Common myeloid progenitor, CD34-positive (primary cell): ENCODE measurements around the gene CELA3B.

Experiments
- CTCF ChIA-PET: fragments of 350-600 bp; sonication (Branson Sonifier 250); formaldehyde crosslinking; loops from one replicate; lab custom pipeline; 2021; ENCODE audit warnings: antibody characterized with exemption; lab: Charles Lee
- POLR2A ChIA-PET: fragments of 350-600 bp; sonication (Branson Sonifier 250); formaldehyde crosslinking; loops from one replicate; lab custom pipeline; 2021; ENCODE audit warnings: antibody characterized with exemption; lab: Charles Lee
- DNase-seq, 3 donors: peaks; one replicate each; pipeline versions ENCODE4 v3.0.0 to v3.0.0-alpha.2; 2013
- H3K27ac ChIP-seq, 2 experiments: 1 replicate in 1 of 2; 2 replicates in 1 of 2; pipeline ENCODE4 v1.7.0; 2013; ENCODE audit warnings: inconsistent platforms in 2 of 2, low read length in 2 of 2, mild to moderate bottlenecking in 2 of 2, low read depth in 1 of 2, moderate library complexity in 1 of 2; ENCODE audit not compliant: severe bottlenecking in 2 of 2, insufficient read depth in 1 of 2, poor library complexity in 1 of 2
- H3K27me3 ChIP-seq, 5 experiments: replicated peaks in 2 of 5; 1 replicate in 3 of 5; 2 replicates in 2 of 5; pipeline versions ENCODE4 v1.6.1 to v1.7.0; 2013; ENCODE audit warnings: low read length in 4 of 5, mild to moderate bottlenecking in 2 of 5, moderate library complexity in 2 of 5, inconsistent platforms in 1 of 5; ENCODE audit not compliant: insufficient read depth in 5 of 5, control insufficient read depth in 4 of 5
- H3K36me3 ChIP-seq, 4 experiments: 1 replicate in 2 of 4; 2 replicates in 2 of 4; pipeline versions ENCODE4 v1.6.1 to v1.7.0; 2013; ENCODE audit warnings: low read length in 3 of 4, control low read depth in 1 of 4, mild to moderate bottlenecking in 1 of 4; ENCODE audit not compliant: control insufficient read depth in 4 of 4, insufficient read depth in 4 of 4
- H3K4me1 ChIP-seq, 4 experiments: 1 replicate in 3 of 4; 2 replicates in 1 of 4; pipeline versions ENCODE4 v1.6.1 to v1.7.1; 2013; ENCODE audit warnings: low read length in 3 of 4, mild to moderate bottlenecking in 3 of 4, control low read depth in 1 of 4, inconsistent platforms in 1 of 4, moderate library complexity in 1 of 4; ENCODE audit not compliant: control insufficient read depth in 4 of 4, insufficient read depth in 4 of 4; ENCODE audit errors: control extremely low read depth in 1 of 4
- H3K4me3 ChIP-seq, 7 experiments: 1 replicate in 4 of 7; 2 replicates in 3 of 7; pipeline versions ENCODE4 v1.5.1 to v1.7.0; 2013; ENCODE audit warnings: mild to moderate bottlenecking in 7 of 7, low read length in 6 of 7, moderate library complexity in 6 of 7, inconsistent platforms in 2 of 7, low read depth in 2 of 7, control low read depth in 1 of 7; ENCODE audit not compliant: insufficient read depth in 4 of 7, control insufficient read depth in 1 of 7; ENCODE audit errors: extremely low read depth in 1 of 7
- H3K9me3 ChIP-seq, 5 experiments: 1 replicate in 4 of 5; 2 replicates in 1 of 5; pipeline versions ENCODE4 v1.6.1 to v1.7.1; 2013; ENCODE audit warnings: low read length in 4 of 5, mild to moderate bottlenecking in 2 of 5, inconsistent platforms in 1 of 5, low read depth in 1 of 5, moderate library complexity in 1 of 5; ENCODE audit not compliant: control insufficient read depth in 4 of 5, insufficient read depth in 2 of 5; ENCODE audit errors: control extremely low read depth in 1 of 5
- WGBS: methylation state at CpG from one replicate; pipeline ENCODE4 v1.1.5; 2013; ENCODE audit not compliant: insufficient coverage; 5-methylcytosine and 5-hydroxymethylcytosine counted together

CELA3B gene

DNA sequence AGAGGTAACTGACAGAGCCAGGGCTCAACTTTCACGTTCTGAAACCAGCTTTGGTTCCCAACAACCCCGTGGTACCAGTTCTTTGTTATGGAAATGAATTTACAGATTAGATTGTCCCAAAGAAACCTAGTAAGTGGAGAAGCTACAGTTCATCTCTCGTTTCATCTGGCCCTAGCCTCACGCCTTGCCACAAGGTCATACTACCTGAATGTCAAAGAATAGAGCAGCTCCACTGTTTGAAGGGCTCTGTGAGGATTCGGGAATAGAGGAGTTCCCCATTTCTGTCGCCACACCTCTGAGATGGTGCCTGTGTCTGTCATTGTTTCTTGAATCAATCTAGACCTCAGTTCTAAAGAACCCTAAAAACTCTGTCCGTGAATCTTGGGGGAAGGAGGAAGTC is 60.7 kb downstream of the CELA3B start:
- no peak for DNase-seq
- no peaks in the 10 kb centered on the region for H3K27me3 ChIP-seq
- H3K4me1 ChIP-seq: peaks cover 20 to 49% (median 33%) of the 10 kb centered on the region in 4 experiments
- H3K36me3 ChIP-seq: no peaks in the 10 kb centered on the region
- ChIA-PET POLR2A (interaction anchor here (1.1 kb wide), 1 partner anchor 15 kb away, joined by 3 read pairs; the partner anchor contains the start of gene CDC42), CTCF (interaction anchor here (1.0 to 4.0 kb wide), 5 partner anchors 9 to 20 kb away, joined by 3 to 20 read pairs (median 5); no protein-coding TSS in a partner anchor)
- WGBS: 95% methylated on average over 4 of the region's 7 CpGs
- no peaks in the 10 kb centered on the region for H3K9me3 ChIP-seq
- H3K27ac ChIP-seq: no peak overlapping the region
- no peak overlapping the region for H3K4me3 ChIP-seq

DNA sequence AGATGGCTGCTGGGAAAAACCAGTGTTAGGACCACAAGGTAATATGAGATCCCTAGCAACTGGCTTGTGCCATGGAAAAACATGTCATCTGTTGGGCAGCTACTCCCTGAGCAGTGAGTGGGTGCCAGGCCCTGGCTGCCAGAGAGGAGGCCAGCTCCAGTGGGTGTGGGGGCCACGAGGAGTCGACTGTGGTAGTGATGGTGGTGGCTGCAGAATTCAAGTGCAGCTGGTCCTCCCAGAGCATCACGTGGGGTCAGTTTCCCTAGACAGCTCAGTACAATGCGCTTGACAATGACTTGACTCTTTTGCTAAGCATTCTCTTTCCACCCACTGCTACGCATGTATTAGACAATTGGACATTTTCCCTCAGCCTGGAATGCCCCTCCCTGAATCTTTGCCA is 61.2 kb downstream of the CELA3B start:
- CTCF ChIA-PET: interaction anchor here (1.5 to 4.0 kb wide), 5 partner anchors 9 to 19 kb away, joined by 4 to 20 read pairs (median 10); no protein-coding TSS in a partner anchor
- H3K4me1 ChIP-seq: peaks cover 20 to 54% (median 37%) of the 10 kb centered on the region in 4 experiments
- WGBS: 88% methylated on average over 2 of the region's 5 CpGs

More for the DNA sequence above, 61.2 kb downstream of the CELA3B start:
- no peaks in the 10 kb centered on the region for H3K36me3 ChIP-seq
- DNase-seq: no peak
- H3K9me3 ChIP-seq: no peaks in the 10 kb centered on the region
- H3K4me3 ChIP-seq: no peak overlapping the region
- no peak overlapping the region for H3K27ac ChIP-seq
- POLR2A ChIA-PET: interaction anchor here (1.1 kb wide), 1 partner anchor 15 kb away, joined by 3 read pairs; no protein-coding TSS in a partner anchor
- H3K27me3 ChIP-seq: no peaks in the 10 kb centered on the region
